ENCODE results near the gene MTHFD2L.

Gene MTHFD2L

GRCh38 chr4:74268643-74269042 is 110.7 kb downstream of the MTHFD2L start:
- no peak for DNase-seq (ENCODE audit: extremely low spot score)
- ChIA-PET CTCF (no interaction called here), POLR2A (no interaction called here)
- TF ChIP-seq ARNT (IDR thresholded peaks at IDR 0.05) (no peak), LEF1 (IDR thresholded peaks at IDR 0.05; ENCODE audit: borderline replicate concordance) (no peak), ELF4 (IDR thresholded peaks at IDR 0.05) (no peak), FOXA1 (IDR thresholded peaks at IDR 0.05) (no peak), L3MBTL2 (conservative IDR thresholded peaks at IDR 0.05) (no peak), FOXK2 (IDR thresholded peaks at IDR 0.05) (no peak), ZNF384 (IDR thresholded peaks at IDR 0.05) (no peak), TARDBP (IDR thresholded peaks at IDR 0.05) (no peak), PKNOX1 (IDR thresholded peaks at IDR 0.05) (no peak), SUZ12 (IDR thresholded peaks at IDR 0.05) (no peak)

- CTCF ChIA-PET = no interaction called here
- TF ChIP-seq FOXK2 (IDR thresholded peaks at IDR 0.05) (no peak), ARNT (IDR thresholded peaks at IDR 0.05) (no peak), FOXA1 (IDR thresholded peaks at IDR 0.05) (no peak)
- DNase-seq (ENCODE audit: extremely low spot score) = no peak
- POLR2A ChIA-PET = no interaction called here
These were observed 120.6 kb downstream of the MTHFD2L start for GRCh38 chr4:74278490-74278889.

GRCh38 chr4:74279716-74280115 is 121.8 kb downstream of the MTHFD2L start:
- no peak for DNase-seq (ENCODE audit: extremely low spot score)
- ChIA-PET POLR2A (no interaction called here), CTCF (no interaction called here)
- TF ChIP-seq NFRKB (IDR thresholded peaks at IDR 0.05) = no peak
- no peak for TF ChIP-seq SP1 (IDR thresholded peaks at IDR 0.05)
- TF ChIP-seq CTBP1 (IDR thresholded peaks at IDR 0.05; ENCODE audit: borderline replicate concordance) = no peak
- no peak for TF ChIP-seq TARDBP (IDR thresholded peaks at IDR 0.05)
- no peak for TF ChIP-seq LEF1 (IDR thresholded peaks at IDR 0.05; ENCODE audit: borderline replicate concordance)
- no peak for TF ChIP-seq SUZ12 (IDR thresholded peaks at IDR 0.05)
- TF ChIP-seq L3MBTL2 (conservative IDR thresholded peaks at IDR 0.05) = no peak

GRCh38 chr4:74282926-74283325 is 125.0 kb downstream of the MTHFD2L start:
- ChIA-PET CTCF (no interaction called here), POLR2A (no interaction called here)
- no peak for DNase-seq (ENCODE audit: extremely low spot score)
- TF ChIP-seq NFRKB (IDR thresholded peaks at IDR 0.05) (no peak), ELF4 (IDR thresholded peaks at IDR 0.05) (no peak), FOXK2 (IDR thresholded peaks at IDR 0.05) (no peak), FOXM1 (IDR thresholded peaks at IDR 0.05; ENCODE audit: borderline replicate concordance) (no peak), LEF1 (IDR thresholded peaks at IDR 0.05; ENCODE audit: borderline replicate concordance) (no peak), SP1 (IDR thresholded peaks at IDR 0.05) (no peak), HDGF (IDR thresholded peaks at IDR 0.05; ENCODE audit: borderline replicate concordance) (no peak), ARNT (IDR thresholded peaks at IDR 0.05) (no peak), SUZ12 (IDR thresholded peaks at IDR 0.05) (no peak), L3MBTL2 (conservative IDR thresholded peaks at IDR 0.05) (no peak), CTBP1 (IDR thresholded peaks at IDR 0.05; ENCODE audit: borderline replicate concordance) (no peak), ZNF384 (IDR thresholded peaks at IDR 0.05) (no peak), FOXA1 (IDR thresholded peaks at IDR 0.05) (no peak)

- TF ChIP-seq TARDBP (IDR thresholded peaks at IDR 0.05) (no peak), NFRKB (IDR thresholded peaks at IDR 0.05) (no peak), PKNOX1 (IDR thresholded peaks at IDR 0.05) (no peak), SUZ12 (IDR thresholded peaks at IDR 0.05) (no peak), L3MBTL2 (conservative IDR thresholded peaks at IDR 0.05) (no peak), ELF4 (IDR thresholded peaks at IDR 0.05) (no peak), SP1 (IDR thresholded peaks at IDR 0.05) (no peak), HDGF (IDR thresholded peaks at IDR 0.05; ENCODE audit: borderline replicate concordance) (no peak), FOXA1 (IDR thresholded peaks at IDR 0.05) (no peak), FOXM1 (IDR thresholded peaks at IDR 0.05; ENCODE audit: borderline replicate concordance) (no peak), CTBP1 (IDR thresholded peaks at IDR 0.05; ENCODE audit: borderline replicate concordance) (no peak), BHLHE40 (IDR thresholded peaks at IDR 0.05; ENCODE audit: borderline replicate concordance) (no peak), LEF1 (IDR thresholded peaks at IDR 0.05; ENCODE audit: borderline replicate concordance) (no peak)
- no peak for DNase-seq (ENCODE audit: extremely low spot score)
- ChIA-PET POLR2A (no interaction called here), CTCF (no interaction called here)
These were observed 125.7 kb downstream of the MTHFD2L start for GRCh38 chr4:74283614-74284013.

- no peak for TF ChIP-seq NFRKB (IDR thresholded peaks at IDR 0.05)
- no peak for TF ChIP-seq ELF4 (IDR thresholded peaks at IDR 0.05)
- no peak for TF ChIP-seq TARDBP (IDR thresholded peaks at IDR 0.05)
- TF ChIP-seq ZNF384 (IDR thresholded peaks at IDR 0.05) = no peak
- no peak for TF ChIP-seq ARNT (IDR thresholded peaks at IDR 0.05)
- no peak for TF ChIP-seq CTBP1 (IDR thresholded peaks at IDR 0.05; ENCODE audit: borderline replicate concordance)
- TF ChIP-seq HDGF (IDR thresholded peaks at IDR 0.05; ENCODE audit: borderline replicate concordance) = no peak
- TF ChIP-seq FOXK2 (IDR thresholded peaks at IDR 0.05) = no peak
- no peak for TF ChIP-seq PKNOX1 (IDR thresholded peaks at IDR 0.05)
- TF ChIP-seq FOXA1 (IDR thresholded peaks at IDR 0.05) = no peak
- no peak for TF ChIP-seq L3MBTL2 (conservative IDR thresholded peaks at IDR 0.05)
- no peak for TF ChIP-seq LEF1 (IDR thresholded peaks at IDR 0.05; ENCODE audit: borderline replicate concordance)
- no peak for TF ChIP-seq SP1 (IDR thresholded peaks at IDR 0.05)
- TF ChIP-seq FOXM1 (IDR thresholded peaks at IDR 0.05; ENCODE audit: borderline replicate concordance) = no peak
- TF ChIP-seq SUZ12 (IDR thresholded peaks at IDR 0.05) = no peak
- TF ChIP-seq BHLHE40 (IDR thresholded peaks at IDR 0.05; ENCODE audit: borderline replicate concordance) = no peak
- no peak for DNase-seq (ENCODE audit: extremely low spot score)
- CTCF ChIA-PET = no interaction called here
- POLR2A ChIA-PET = no interaction called here
These were observed 126.1 kb downstream of the MTHFD2L start for GRCh38 chr4:74284053-74284452.

- TF ChIP-seq LEF1 (IDR thresholded peaks at IDR 0.05; ENCODE audit: borderline replicate concordance) (no peak), ZNF384 (IDR thresholded peaks at IDR 0.05) (no peak), NFRKB (IDR thresholded peaks at IDR 0.05) (no peak), PKNOX1 (IDR thresholded peaks at IDR 0.05) (no peak), L3MBTL2 (conservative IDR thresholded peaks at IDR 0.05) (no peak), ELF4 (IDR thresholded peaks at IDR 0.05) (no peak), BHLHE40 (IDR thresholded peaks at IDR 0.05; ENCODE audit: borderline replicate concordance) (no peak), SUZ12 (IDR thresholded peaks at IDR 0.05) (no peak), FOXA1 (IDR thresholded peaks at IDR 0.05) (no peak)
- ChIA-PET POLR2A (no interaction called here), CTCF (no interaction called here)
- DNase-seq (ENCODE audit: extremely low spot score) = no peak
These were observed 129.2 kb downstream of the MTHFD2L start for GRCh38 chr4:74287164-74287563.

Measured in HEK293T (cell line).